HEK293 (cell line): Measurements from ENCODE around the gene TMCC2.

Experiments used
- INSM2 ChIP-seq: fragments of 450-650 bp; formaldehyde crosslinking; IDR thresholded peaks from 2 replicates; pipeline ENCODE4 v1.5.1; 2016; ENCODE audit warnings: missing biosample characterization, missing genetic modification characterization
- KLF1 ChIP-seq: fragments of 450-650 bp; formaldehyde crosslinking; IDR thresholded peaks from 2 replicates; pipeline ENCODE4 v1.5.1; 2016; ENCODE audit warnings: missing biosample characterization, missing genetic modification characterization
- TCF7L2 ChIP-seq: IDR thresholded peaks from 2 replicates; pipeline ENCODE4 v1.6.1; 2011; ENCODE audit warnings: low read depth, mild to moderate bottlenecking, inconsistent platforms, low read length, moderate library complexity, borderline replicate concordance
- ZFP37 ChIP-seq: fragments of 450-650 bp; formaldehyde crosslinking; IDR thresholded peaks from 2 replicates; pipeline ENCODE4 v1.5.1; 2016; ENCODE audit warnings: missing biosample characterization, missing genetic modification characterization
- ZNF274 ChIP-seq, 2 experiments: fragments of 200-500 bp in 1 of 2; fragments of 450-650 bp in 1 of 2; sonication (Bioruptor generic) in 1 of 2; formaldehyde crosslinking in 1 of 2; IDR thresholded peaks; 2 replicates each; pipeline versions ENCODE4 v1.5.1 to v1.6.1; 2014 to 2016; ENCODE audit warnings: borderline replicate concordance in 1 of 2, inconsistent platforms in 1 of 2, low read length in 1 of 2, missing biosample characterization in 1 of 2, missing genetic modification characterization in 1 of 2
- ZNF398 ChIP-seq: fragments of 450-650 bp; formaldehyde crosslinking; IDR thresholded peaks from 2 replicates; pipeline ENCODE4 v1.5.1; 2017; ENCODE audit warnings: missing biosample characterization, missing genetic modification characterization
- TF ChIP-seq, protein P1 (sequence below): fragments of 450-650 bp; formaldehyde crosslinking; IDR thresholded peaks from 2 replicates; pipeline ENCODE4 v1.5.1; 2016; ENCODE audit warnings: missing biosample characterization, missing genetic modification characterization
- TF ChIP-seq, protein P2 (sequence below): fragments of 450-650 bp; formaldehyde crosslinking; IDR thresholded peaks from 2 replicates; pipeline ENCODE4 v1.5.1; 2016; ENCODE audit warnings: missing biosample characterization, missing genetic modification characterization
- TF ChIP-seq, protein P3 (sequence below): fragments of 450-650 bp; formaldehyde crosslinking; IDR thresholded peaks from 2 replicates; pipeline ENCODE4 v1.5.1; 2016; ENCODE audit warnings: missing biosample characterization, missing genetic modification characterization

DNA sequence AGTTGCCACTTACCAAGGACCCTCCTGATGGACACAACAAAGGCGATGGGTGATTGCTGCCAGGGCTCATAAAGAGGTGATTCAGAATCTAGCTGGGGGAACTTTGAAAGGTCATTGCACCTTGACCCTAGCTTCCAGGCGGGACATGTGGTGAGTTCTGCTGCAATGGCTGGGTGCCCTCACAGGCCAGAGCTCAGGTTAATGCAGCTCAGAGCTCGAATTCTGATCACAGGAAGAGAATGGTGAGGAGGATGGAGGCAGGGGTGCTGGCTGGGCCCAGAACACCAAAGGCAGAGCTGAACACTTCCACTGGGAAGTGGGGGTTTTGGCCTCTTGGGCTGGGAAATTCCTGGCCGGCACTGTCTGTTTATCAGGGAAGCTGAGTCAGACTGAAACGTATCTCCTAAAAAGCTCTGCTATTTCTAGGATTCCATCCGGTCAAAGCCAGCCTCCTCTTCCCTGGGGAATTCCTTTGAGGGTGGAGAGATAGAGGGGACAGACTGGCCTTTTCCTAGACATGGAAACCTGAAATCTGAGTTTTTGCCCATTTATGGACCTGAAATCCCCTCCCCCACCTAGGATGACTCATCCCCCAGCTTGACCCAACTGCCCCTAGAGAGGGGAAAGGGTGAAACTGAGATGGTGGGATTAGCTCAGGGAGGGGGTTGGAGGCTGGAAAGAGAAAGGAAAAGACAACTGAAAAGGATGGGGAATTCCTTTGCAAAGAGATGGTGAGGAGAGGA lies 66.6 kb downstream of the TMCC2 start:
- TF ChIP-seq, protein P1, sequence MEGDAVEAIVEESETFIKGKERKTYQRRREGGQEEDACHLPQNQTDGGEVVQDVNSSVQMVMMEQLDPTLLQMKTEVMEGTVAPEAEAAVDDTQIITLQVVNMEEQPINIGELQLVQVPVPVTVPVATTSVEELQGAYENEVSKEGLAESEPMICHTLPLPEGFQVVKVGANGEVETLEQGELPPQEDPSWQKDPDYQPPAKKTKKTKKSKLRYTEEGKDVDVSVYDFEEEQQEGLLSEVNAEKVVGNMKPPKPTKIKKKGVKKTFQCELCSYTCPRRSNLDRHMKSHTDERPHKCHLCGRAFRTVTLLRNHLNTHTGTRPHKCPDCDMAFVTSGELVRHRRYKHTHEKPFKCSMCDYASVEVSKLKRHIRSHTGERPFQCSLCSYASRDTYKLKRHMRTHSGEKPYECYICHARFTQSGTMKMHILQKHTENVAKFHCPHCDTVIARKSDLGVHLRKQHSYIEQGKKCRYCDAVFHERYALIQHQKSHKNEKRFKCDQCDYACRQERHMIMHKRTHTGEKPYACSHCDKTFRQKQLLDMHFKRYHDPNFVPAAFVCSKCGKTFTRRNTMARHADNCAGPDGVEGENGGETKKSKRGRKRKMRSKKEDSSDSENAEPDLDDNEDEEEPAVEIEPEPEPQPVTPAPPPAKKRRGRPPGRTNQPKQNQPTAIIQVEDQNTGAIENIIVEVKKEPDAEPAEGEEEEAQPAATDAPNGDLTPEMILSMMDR (tag by site-specific recombination), result no peak
- TF ChIP-seq, protein P2, sequence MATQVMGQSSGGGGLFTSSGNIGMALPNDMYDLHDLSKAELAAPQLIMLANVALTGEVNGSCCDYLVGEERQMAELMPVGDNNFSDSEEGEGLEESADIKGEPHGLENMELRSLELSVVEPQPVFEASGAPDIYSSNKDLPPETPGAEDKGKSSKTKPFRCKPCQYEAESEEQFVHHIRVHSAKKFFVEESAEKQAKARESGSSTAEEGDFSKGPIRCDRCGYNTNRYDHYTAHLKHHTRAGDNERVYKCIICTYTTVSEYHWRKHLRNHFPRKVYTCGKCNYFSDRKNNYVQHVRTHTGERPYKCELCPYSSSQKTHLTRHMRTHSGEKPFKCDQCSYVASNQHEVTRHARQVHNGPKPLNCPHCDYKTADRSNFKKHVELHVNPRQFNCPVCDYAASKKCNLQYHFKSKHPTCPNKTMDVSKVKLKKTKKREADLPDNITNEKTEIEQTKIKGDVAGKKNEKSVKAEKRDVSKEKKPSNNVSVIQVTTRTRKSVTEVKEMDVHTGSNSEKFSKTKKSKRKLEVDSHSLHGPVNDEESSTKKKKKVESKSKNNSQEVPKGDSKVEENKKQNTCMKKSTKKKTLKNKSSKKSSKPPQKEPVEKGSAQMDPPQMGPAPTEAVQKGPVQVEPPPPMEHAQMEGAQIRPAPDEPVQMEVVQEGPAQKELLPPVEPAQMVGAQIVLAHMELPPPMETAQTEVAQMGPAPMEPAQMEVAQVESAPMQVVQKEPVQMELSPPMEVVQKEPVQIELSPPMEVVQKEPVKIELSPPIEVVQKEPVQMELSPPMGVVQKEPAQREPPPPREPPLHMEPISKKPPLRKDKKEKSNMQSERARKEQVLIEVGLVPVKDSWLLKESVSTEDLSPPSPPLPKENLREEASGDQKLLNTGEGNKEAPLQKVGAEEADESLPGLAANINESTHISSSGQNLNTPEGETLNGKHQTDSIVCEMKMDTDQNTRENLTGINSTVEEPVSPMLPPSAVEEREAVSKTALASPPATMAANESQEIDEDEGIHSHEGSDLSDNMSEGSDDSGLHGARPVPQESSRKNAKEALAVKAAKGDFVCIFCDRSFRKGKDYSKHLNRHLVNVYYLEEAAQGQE (tag by site-specific recombination), result no peak
- TF ChIP-seq TCF7L2 (no peak), ZNF398 (tag by site-specific recombination) (peak; percentile 78), INSM2 (tag by site-specific recombination) (peak; percentile 64), ZFP37 (no peak; the same call in 1 of the 2 replicates), KLF1 (tag by site-specific recombination) (no peak), ZNF274 (IDR thresholded peaks at IDR 0.05; ENCODE audit: low read length) (no peak), ZNF274 (tag by site-specific recombination; IDR thresholded peaks at IDR 0.05; ENCODE audit: borderline replicate concordance) (no peak)
- TF ChIP-seq, protein P3, sequence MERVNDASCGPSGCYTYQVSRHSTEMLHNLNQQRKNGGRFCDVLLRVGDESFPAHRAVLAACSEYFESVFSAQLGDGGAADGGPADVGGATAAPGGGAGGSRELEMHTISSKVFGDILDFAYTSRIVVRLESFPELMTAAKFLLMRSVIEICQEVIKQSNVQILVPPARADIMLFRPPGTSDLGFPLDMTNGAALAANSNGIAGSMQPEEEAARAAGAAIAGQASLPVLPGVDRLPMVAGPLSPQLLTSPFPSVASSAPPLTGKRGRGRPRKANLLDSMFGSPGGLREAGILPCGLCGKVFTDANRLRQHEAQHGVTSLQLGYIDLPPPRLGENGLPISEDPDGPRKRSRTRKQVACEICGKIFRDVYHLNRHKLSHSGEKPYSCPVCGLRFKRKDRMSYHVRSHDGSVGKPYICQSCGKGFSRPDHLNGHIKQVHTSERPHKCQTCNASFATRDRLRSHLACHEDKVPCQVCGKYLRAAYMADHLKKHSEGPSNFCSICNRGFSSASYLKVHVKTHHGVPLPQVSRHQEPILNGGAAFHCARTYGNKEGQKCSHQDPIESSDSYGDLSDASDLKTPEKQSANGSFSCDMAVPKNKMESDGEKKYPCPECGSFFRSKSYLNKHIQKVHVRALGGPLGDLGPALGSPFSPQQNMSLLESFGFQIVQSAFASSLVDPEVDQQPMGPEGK, result peak; percentile 55
